ENCODE data around the gene PCGF3.

DNA sequence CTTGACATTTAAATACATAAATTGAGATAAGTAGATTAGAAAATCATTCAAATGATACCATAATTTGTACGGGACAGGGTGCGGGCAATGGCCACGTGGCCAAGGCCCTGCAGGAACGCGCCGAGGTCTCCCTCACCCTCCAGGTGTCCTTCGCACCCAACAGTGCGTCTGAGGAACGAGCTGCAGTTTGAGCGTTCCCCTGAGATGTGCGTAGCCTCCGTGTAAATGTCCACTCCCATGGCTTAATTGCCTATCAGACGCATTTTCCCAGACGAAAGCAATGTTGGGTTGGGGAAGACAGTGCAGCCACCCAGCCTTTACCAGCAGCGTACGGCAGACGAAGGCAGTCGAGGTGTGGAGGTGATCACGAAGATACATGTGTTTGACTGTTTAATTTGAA, 63.9 kb downstream of the PCGF3 start:
- no peak for TF ChIP-seq CTCF (IDR thresholded peaks at IDR 0.05)
- no peak for TF ChIP-seq POLR2A (IDR thresholded peaks at IDR 0.05)

Data from prostate gland (tissue), 2 donors.